GM18499 (cell line): ENCODE data around the gene EPS15.

Experiments used
- ATAC-seq: cut with Tn5 transposase; IDR thresholded peaks from one replicate; pipeline ENCODE4 v1.9.1; 2021; ENCODE audit warnings: moderate number of reproducible peaks; ENCODE audit not compliant: insufficient read depth, unreplicated experiment

EPS15 gene

GRCh38 chr1:51345300-51345687 is 173.8 kb downstream of the EPS15 start:
- ATAC-seq = no peak

DNA sequence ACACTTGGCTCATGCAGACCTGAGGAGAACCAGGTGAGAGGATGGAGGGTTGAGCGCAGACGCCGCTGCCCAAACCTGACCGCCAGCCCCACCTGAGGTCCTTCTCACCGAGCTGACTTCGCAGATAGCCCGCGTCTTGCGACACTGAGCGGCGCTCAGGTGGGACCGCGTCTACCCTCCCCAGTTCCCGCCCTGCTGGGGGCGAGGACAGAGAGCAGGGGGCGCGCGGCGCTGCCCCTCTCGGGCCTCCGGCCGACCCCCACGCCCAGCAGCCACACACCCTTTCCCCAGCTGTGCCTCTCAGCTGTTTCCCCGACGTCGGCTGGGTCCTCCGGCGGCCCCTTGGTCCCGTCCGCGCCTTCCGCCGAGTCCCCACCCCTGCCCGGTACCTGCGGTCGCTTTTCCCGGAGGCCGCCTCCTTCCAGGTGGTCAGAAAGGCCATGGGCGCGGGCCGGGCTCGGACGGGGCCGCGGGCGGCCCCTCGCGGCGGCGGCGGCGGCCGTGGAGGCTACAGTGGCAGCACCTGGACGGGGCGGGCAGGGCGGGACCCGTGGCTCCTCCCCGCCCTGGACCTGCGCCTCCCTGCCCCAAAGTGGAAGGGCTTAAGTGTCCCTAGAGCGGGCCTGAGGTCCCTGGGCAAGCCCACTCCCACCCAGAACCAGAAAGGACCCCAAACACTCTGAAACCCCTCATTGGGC is 174.3 kb downstream of the EPS15 start:
- no peak for ATAC-seq

- no peak for ATAC-seq
Observed at GRCh38 chr1:51344276-51344601, 174.8 kb downstream of the EPS15 start.

- ATAC-seq = no peak
Observed at GRCh38 chr1:51343624-51344023, 175.4 kb downstream of the EPS15 start.

DNA sequence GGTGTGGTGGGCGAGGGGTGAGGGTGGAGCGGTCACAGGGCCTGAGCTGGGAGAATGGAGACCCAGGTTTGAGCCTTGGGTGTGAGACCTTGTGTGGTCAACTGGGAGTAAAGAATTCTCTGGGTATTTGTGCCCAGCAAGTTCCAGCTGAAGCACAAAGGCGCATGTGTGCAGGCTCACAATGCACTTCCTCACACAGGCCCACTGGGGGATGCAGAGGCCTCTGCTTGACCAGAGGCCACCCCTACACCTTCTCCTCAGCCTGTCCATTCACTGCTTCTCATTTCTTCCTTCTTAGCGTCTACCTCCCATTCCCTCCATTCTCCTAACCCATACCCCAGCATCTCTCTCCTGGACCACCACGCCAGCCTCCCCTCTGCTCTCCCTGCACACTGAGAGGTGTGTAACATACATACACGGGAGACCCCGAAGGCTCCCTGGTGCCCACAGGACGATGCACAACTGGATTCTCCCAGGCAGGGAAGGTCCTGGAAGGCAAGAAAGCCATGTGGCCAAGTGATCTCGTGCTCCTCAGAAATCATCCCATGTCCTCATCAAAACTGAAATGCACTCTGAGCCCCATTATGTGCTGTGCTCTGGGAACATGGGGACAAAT is 176.4 kb downstream of the EPS15 start:
- ATAC-seq = no peak

GRCh38 chr1:51341876-51342496 is 177.1 kb downstream of the EPS15 start:
- ATAC-seq = peak; percentile 66

GRCh38 chr1:51340380-51340779 is 178.7 kb downstream of the EPS15 start:
- ATAC-seq = no peak

- ATAC-seq = no peak
Observed at GRCh38 chr1:51336711-51337110, 182.4 kb downstream of the EPS15 start.

- ATAC-seq = no peak
Observed at GRCh38 chr1:51336004-51336403, 183.1 kb downstream of the EPS15 start.

GRCh38 chr1:51331206-51332100 is 187.6 kb downstream of the EPS15 start:
- ATAC-seq = no peak

GRCh38 chr1:51330331-51331201 is 188.5 kb downstream of the EPS15 start, which contains the start of gene TTC39A:
TTC39A (minus strand) TSS chr1:51330562; CDS start chr1:51330477, 85 bp downstream.
- no peak for ATAC-seq

DNA sequence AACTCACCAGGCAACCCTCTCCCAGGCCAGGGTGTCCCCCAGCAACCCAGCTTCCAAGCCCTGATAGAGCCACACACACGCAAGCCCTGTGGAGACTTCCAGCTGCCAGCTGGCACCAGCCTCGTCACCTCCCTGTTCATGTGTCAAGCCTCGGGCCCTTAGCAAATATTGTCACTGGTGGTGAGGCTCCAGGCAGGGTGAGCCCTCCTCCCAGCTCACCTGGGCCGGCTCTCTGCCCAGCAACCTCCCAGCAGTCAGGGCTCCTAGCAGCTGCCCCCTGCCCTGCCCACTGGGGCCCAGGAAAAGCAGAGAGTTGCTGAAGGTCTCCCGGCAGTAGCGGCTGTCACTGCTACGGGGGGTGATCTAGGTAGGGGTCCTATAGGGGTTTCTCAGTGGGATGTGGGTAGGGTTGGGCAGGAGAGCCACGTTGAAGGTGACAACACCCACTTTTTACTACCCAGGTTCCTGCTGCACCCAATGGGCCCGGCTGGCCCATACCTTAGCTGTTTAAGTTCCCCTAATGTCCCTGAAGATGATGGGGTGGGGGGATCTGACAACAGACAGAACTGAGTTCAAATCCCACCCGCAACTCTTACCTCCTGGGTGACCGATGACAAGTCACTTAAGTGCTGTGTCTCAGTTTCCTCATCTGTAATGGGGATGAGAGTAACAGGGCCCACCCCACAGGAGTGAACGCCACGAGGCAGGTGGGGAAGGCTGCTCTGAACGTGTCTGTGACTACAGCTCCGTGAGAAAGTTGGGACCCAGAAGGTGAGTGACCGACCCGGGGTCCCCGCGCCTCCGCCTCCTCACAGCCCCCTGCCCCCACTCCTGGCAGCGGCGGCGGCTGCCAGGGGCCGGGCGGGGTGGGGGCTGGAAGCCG is 189.4 kb downstream of the EPS15 start:
- no peak for ATAC-seq

- ATAC-seq = no peak
Observed at GRCh38 chr1:51328926-51329325, 190.1 kb downstream of the EPS15 start.

DNA sequence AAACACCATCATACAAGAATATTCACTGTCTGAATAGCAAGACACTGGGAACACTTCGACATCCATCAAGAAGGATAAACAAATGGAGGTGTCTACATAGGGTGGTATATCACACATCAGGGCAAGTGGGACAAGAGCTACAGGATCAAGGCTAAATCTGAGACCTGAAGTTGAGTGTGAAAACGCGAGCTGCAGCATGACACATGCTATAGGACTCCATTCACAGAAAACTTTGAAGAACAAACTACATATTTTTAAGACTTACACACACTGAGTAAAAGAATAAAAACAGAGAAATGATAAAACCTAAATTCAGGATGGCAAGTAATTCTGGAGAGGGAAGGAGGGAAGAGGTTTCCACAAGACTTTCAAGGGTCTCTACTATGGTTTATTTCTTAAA is 190.8 kb downstream of the EPS15 start:
- no peak for ATAC-seq

GRCh38 chr1:51327386-51327785 is 191.7 kb downstream of the EPS15 start:
- no peak for ATAC-seq

DNA sequence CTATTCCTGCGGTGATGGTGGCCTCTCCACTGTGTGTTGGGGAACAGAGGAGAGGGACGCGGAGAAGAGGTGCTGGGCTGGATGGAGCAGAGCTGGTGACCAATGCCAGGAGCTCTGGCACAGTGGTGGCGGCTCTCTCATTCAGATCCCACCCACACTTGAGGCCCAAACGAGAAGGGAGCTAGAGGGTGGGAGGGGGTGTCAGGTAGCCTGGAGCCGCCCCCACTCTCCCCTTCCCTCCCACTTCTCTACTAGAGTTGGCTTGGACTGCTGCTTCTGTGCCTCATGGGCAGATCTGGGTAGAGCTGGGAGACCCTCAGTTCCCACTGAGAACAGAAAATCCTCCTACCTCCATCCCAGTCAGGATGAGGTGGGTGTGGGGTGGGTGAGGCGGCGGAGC is 192.2 kb downstream of the EPS15 start:
- no peak for ATAC-seq

DNA sequence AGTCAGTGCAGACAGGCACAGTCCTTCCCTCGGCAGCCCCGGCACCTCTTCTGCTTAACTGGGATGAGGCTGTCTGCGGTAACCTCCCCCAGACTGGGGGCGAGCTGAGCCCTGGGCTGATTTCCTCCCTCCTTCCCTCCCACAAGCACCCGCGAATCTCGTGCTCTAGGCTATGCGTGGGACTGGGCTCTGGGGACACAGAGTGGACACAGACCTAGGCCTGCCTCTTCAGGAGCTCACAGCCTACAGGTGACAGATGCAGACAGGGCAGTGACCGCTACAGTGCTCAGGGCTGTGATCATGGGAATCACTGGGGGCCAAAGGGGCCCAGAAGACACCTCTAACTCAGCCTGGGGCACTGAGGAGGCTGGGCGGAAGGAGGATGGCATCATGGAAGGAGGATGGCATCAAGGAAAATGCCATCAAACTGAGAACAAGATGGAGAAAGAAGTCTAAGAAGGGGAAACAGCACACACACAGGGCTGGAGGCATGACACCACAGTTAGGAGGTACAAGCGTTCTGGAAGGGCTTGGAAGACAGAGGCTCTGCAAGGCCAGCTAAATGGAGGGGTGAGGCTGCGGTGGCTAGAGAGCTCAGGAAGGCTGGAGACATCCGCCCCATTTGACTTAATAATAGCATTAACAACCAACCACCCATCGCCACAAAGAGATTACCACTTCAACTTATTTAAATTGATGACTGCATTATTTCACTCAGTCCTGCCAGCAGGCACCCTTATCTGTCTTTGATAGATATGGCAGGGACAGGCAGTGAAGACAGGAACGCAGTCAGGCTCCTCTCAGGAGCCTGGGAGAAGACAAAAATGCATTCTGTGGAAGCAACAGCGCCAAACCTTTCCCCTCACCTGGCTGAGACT is 192.9 kb downstream of the EPS15 start:
- ATAC-seq = no peak

DNA sequence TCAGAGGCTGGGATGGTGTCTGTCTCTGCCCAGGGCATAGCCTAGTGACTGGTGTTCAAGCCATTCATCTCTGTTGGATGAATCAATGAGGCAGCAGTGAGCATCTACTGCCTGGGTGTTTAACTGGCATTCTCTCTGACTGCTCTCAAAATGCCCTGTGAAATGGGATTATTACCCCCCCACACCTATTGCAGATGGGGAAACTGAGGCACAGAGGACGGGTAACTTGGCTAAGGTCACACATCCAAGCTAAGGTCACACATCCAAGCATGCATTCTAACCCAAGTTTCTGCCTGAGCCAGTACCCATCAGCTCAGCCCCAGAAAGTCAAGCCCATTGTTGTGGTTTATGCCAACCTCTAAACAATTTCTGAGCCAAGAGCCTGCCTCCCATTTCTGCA is 193.7 kb downstream of the EPS15 start:
- ATAC-seq = no peak
